Panc1 (cell line): Measurements from ENCODE around the gene ZBTB40. TPM values are rescaled to one million over a fixed set of nuclear protein-coding genes. Genes with fewer than 3 reads are reported as not detected.

Experiments used
- ATAC-seq: fragments of 200-7000 bp; cut with Tn5 transposase; 2 replicates; pipeline ENCODE4 v1.9.1; 2020; ENCODE audit warnings: mild to moderate bottlenecking, moderate library complexity
- BruUV-seq: library from RNA; stranded (reverse); fragments of 400-500 nt; replicated peaks from 2 replicates; lab custom pipeline; 2021; lab: Mats Ljungman, UMichigan
- CTCF ChIA-PET: fragments of 300-600 bp; sonication (Branson Sonifier 250); formaldehyde crosslinking; loops from one replicate; lab custom pipeline; 2022; ENCODE audit warnings: antibody characterized with exemption; lab: Charles Lee
- POLR2A ChIA-PET: fragments of 300-600 bp; sonication (Branson Sonifier 250); formaldehyde crosslinking; loops from one replicate; lab custom pipeline; 2022; ENCODE audit warnings: antibody characterized with exemption; lab: Charles Lee
- DNase-seq: peaks from one replicate; pipeline ENCODE4 v3.0.0-alpha.2; 2010; ENCODE audit warnings: low read depth, low spot score
- H3K27ac ChIP-seq: 2 replicates; pipeline ENCODE4 v1.5.1; 2011; ENCODE audit warnings: mild to moderate bottlenecking, low read length, inconsistent platforms
- H3K27me3 ChIP-seq: fragments of 200-500 bp; sonication (Bioruptor generic); 2 replicates; pipeline ENCODE4 v1.6.0; 2014; ENCODE audit warnings: low read length, inconsistent platforms; ENCODE audit not compliant: control insufficient read depth, insufficient read depth
- H3K36me3 ChIP-seq: fragments of 200-500 bp; sonication (Bioruptor generic); 2 replicates; pipeline ENCODE4 v1.5.1; 2014; ENCODE audit warnings: inconsistent platforms, mild to moderate bottlenecking, low read length, moderate library complexity; ENCODE audit not compliant: control insufficient read depth, insufficient read depth
- H3K4me1 ChIP-seq: 2 replicates; pipeline ENCODE4 v1.5.1; 2011; ENCODE audit warnings: inconsistent platforms, mild to moderate bottlenecking, low read length, moderate library complexity; ENCODE audit not compliant: control insufficient read depth, insufficient read depth
- H3K4me3 ChIP-seq, 2 experiments: 2 replicates each; pipeline ENCODE4 v1.5.1; 2011 to 2012; ENCODE audit warnings: low read depth in 2 of 2, low read length in 2 of 2, mild to moderate bottlenecking in 2 of 2, inconsistent platforms in 1 of 2, moderate library complexity in 1 of 2
- H3K9me3 ChIP-seq: fragments of 200-500 bp; sonication (Bioruptor generic); 2 replicates; pipeline ENCODE4 v1.5.1; 2014; ENCODE audit warnings: low read depth, mild to moderate bottlenecking, inconsistent platforms, low read length, moderate library complexity; ENCODE audit not compliant: control insufficient read depth, insufficient read depth
- CTCF ChIP-seq: fragments of 450-650 bp; IDR thresholded peaks from 2 replicates; pipeline ENCODE4 v1.5.1; 2017; ENCODE audit warnings: mild to moderate bottlenecking
- POLR2AphosphoS5 ChIP-seq: IDR thresholded peaks from 2 replicates; pipeline ENCODE4 v1.6.1; 2012; ENCODE audit warnings: mild to moderate bottlenecking, low read depth, low read length, moderate library complexity
- REST ChIP-seq, 2 experiments: IDR thresholded peaks; 2 replicates each; pipeline ENCODE4 v1.6.1; 2011 to 2012; ENCODE audit warnings: low read depth in 2 of 2, control low read depth in 1 of 2, low read length in 1 of 2, mild to moderate bottlenecking in 1 of 2, moderate library complexity in 1 of 2; ENCODE audit not compliant: insufficient read depth in 1 of 2
- SIN3A ChIP-seq: IDR thresholded peaks from 2 replicates; pipeline ENCODE4 v1.6.1; 2012; ENCODE audit warnings: low read depth, mild to moderate bottlenecking, low read length, moderate library complexity, borderline replicate concordance; ENCODE audit not compliant: insufficient read depth
- TCF7L2 ChIP-seq: IDR thresholded peaks from 2 replicates; pipeline ENCODE4 v1.6.1; 2011; ENCODE audit warnings: mild to moderate bottlenecking, low read depth, low read length, inconsistent platforms
- in situ Hi-C: cut with HindIII; loops from 2 replicates; pipeline ENCODE4 v1.10.0; 2016; ENCODE audit warnings: low sequenced_read_pairs, low pct_unique_long_range_greater_than_20kb
- intact Hi-C: fragments of 100-400 bp; cut with micrococcal nuclease; formaldehyde crosslinking; loops from one replicate; pipeline ENCODE4 v1.10.0; 2022; ENCODE audit not compliant: unreplicated experiment
- total RNA-seq: library from RNA; stranded (reverse); gene quantifications from one replicate; pipeline ENCODE4 v1.2.1, GENCODE V29; 2021; ENCODE audit not compliant: unreplicated experiment

The ZBTB40 gene
- total RNA-seq, 1 experiment from 2014 or later, result 24.3 TPM

DNA sequence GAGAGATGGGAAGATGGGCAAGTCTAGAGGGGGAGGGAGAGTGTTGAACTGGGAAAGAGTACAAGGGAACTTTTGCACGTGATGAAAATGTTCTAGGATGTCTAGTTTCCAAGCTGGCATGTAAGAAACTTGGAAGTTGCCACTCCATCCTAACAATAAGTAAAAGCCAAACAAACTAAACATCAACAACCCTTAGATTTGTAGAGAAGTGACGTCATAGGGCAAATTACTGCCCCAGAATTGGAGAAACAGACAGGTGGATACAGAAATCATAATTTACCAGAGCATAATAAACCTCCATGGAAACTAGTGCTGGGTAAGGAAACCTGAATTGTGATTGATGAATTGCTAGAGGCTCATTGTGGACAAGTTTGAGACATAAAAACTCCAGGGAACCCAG, 14.7 kb upstream of the ZBTB40 start:
- ATAC-seq, result no peak
- DNase-seq, result no peak
- H3K4me3 ChIP-seq, result no peak overlapping the region
- no peaks in the 10 kb centered on the region for H3K27me3 ChIP-seq
- intact Hi-C loops (no loop called here), in situ Hi-C loops (no loop called here)
- ChIA-PET POLR2A (no interaction called here), CTCF (no interaction called here)
- no peak overlapping the region for H3K27ac ChIP-seq
- TF ChIP-seq SIN3A (no peak), REST (IDR thresholded peaks at IDR 0.05; ENCODE audit: insufficient read depth in 1 of 2, low read depth in 2 of 2, low read length in 1 of 2) (no peak), CTCF (no peak), TCF7L2 (no peak), POLR2AphosphoS5 (no peak)
- no TSS peak for BruUV-seq
- H3K36me3 ChIP-seq, result no peaks in the 10 kb centered on the region
- no peaks in the 10 kb centered on the region for H3K4me1 ChIP-seq
- peaks cover 13% of the 10 kb centered on the region; the same call in 1 of the 2 replicates for H3K9me3 ChIP-seq

GRCh38 chr1:22437573-22437972, 14.1 kb upstream of the ZBTB40 start:
- POLR2A ChIA-PET, result interaction anchor here (0.6 kb wide), 1 partner anchor 8 kb away, joined by 5 read pairs; no protein-coding TSS in a partner anchor
- no peaks in the 10 kb centered on the region for H3K36me3 ChIP-seq
- no peak for ATAC-seq
- intact Hi-C loops (no loop called here), in situ Hi-C loops (no loop called here)
- no TSS peak for BruUV-seq
- no peak overlapping the region for H3K4me3 ChIP-seq
- H3K27ac ChIP-seq, result no peak overlapping the region
- CTCF ChIA-PET, result no interaction called here
- no peaks in the 10 kb centered on the region for H3K27me3 ChIP-seq
- peaks cover 13% of the 10 kb centered on the region; the same call in 1 of the 2 replicates for H3K9me3 ChIP-seq
- DNase-seq, result no peak
- no peaks in the 10 kb centered on the region for H3K4me1 ChIP-seq
- no peak for TF ChIP-seq REST (IDR thresholded peaks at IDR 0.05; ENCODE audit: insufficient read depth in 1 of 2, low read depth in 2 of 2, low read length in 1 of 2)
- TF ChIP-seq POLR2AphosphoS5, result no peak
- TF ChIP-seq TCF7L2, result no peak
- TF ChIP-seq SIN3A, result no peak
- no peak for TF ChIP-seq CTCF
